ENCODE measurements around the gene TRIM63. TPM values are rescaled to one million over a fixed set of nuclear protein-coding genes. Genes with fewer than 3 reads are reported as not detected.

The TRIM63 gene
- total and polyA plus RNA-seq, 2 donors (not counting 3 experiments of a cell fraction or from before 2014, with no cell fraction given), result not detected

- CTCF ChIA-PET, result interaction anchor here (0.9 to 5.4 kb wide), 12 partner anchors 23 to 315 kb away, joined by 3 to 192 read pairs (median 4); partner anchors contain the start of gene ZNF593
- no peaks in the 10 kb centered on the region for H3K36me3 ChIP-seq (ENCODE audit: control insufficient read depth in 2 of 2, extremely low read depth in 1 of 2, insufficient read depth in 2 of 2, low read length in 2 of 2)
- H3K27ac ChIP-seq (ENCODE audit: insufficient read depth, low read depth, low read length), result peak overlapping the region; percentile 62
- H3K9me1 ChIP-seq (replicated peaks; ENCODE audit: control insufficient read depth, extremely low read depth, insufficient read depth, low read length), result no peaks in the 10 kb centered on the region
- FAIRE-seq (peak; percentile 93), DNase-seq (ENCODE audit: low read depth, low spot score) (peak; percentile 68)
- no peaks in the 10 kb centered on the region for H3K79me2 ChIP-seq (ENCODE audit: control insufficient read depth, insufficient read depth, low read length)
- H3K4me1 ChIP-seq (ENCODE audit: control insufficient read depth, extremely low read depth, insufficient read depth, low read length), result peaks cover 30% of the 10 kb centered on the region
- no peak overlapping the region for H3K9ac ChIP-seq (replicated peaks; ENCODE audit: extremely low read depth, insufficient read depth, low read length)
- no peaks in the 10 kb centered on the region for H4K20me1 ChIP-seq (replicated peaks; ENCODE audit: control insufficient read depth, extremely low read depth, insufficient read depth, low read length)
- no peaks in the 10 kb centered on the region for H3K9me3 ChIP-seq (replicated peaks; ENCODE audit: control insufficient read depth, insufficient read depth, low read length)
- dilution Hi-C loops (cut with MboI; ENCODE audit: extremely low pct_ligation_motif_present, low sequenced_read_pairs), result no loop called here
- BruUV-seq (replicated peaks), result no TSS peak
- H3K4me3 ChIP-seq (replicated peaks in 1 of 3; ENCODE audit: insufficient read depth in 1 of 3, low read depth in 1 of 3, low read length in 3 of 3), result no peak overlapping the region
- H2AFZ ChIP-seq (ENCODE audit: low read depth, low read length), result peak overlapping the region; percentile 17
- H3K27me3 ChIP-seq (ENCODE audit: control insufficient read depth in 2 of 2, insufficient read depth in 2 of 2, low read length in 2 of 2), result no peaks in the 10 kb centered on the region
- H3K4me2 ChIP-seq (ENCODE audit: insufficient read depth, low read length), result no peak overlapping the region
- intact Hi-C loops (cut with micrococcal nuclease), result loop anchor here (10.0 kb wide), 1 partner anchor 292 kb away; no protein-coding TSS in a partner anchor
- TF ChIP-seq EZH2 (IDR thresholded peaks at IDR 0.05; ENCODE audit: borderline replicate concordance, low read depth, low read length, severe bottlenecking) (no peak), CTCF (IDR thresholded peaks at IDR 0.05; ENCODE audit: extremely low read depth in 1 of 2, insufficient read depth in 1 of 2, low read depth in 1 of 2, low read length in 2 of 2) (no peak), MAX (IDR thresholded peaks at IDR 0.05; ENCODE audit: insufficient read depth, insufficient read length) (no peak), POLR2A (IDR thresholded peaks at IDR 0.05; ENCODE audit: low read depth, low read length) (no peak), GATA2 (IDR thresholded peaks at IDR 0.05; ENCODE audit: insufficient read depth, insufficient read length, low read depth, low read length) (peak; percentile 38), POLR2AphosphoS5 (IDR thresholded peaks at IDR 0.05; ENCODE audit: insufficient read depth, low read depth, low read length) (peak; percentile 64), MYC (IDR thresholded peaks at IDR 0.05; ENCODE audit: low read depth, low read length) (no peak), FOS (IDR thresholded peaks at IDR 0.05; ENCODE audit: borderline replicate concordance, insufficient read depth, low read length) (peak; percentile 90), JUN (IDR thresholded peaks at IDR 0.05; ENCODE audit: borderline replicate concordance, insufficient read depth, insufficient read length, low read depth) (no peak)
- POLR2A ChIA-PET, result interaction anchor here (1.3 kb wide), 1 partner anchor 67 kb away, joined by 3 read pairs; no protein-coding TSS in a partner anchor
These were observed 35.1 kb upstream of the TRIM63 start for GRCh38 chr1:26102526-26102925.
